GM15510 (cell line): ENCODE data around the gene XIAP.

ENCODE experiments used
- POLR2A ChIP-seq: IDR thresholded peaks from 3 replicates; pipeline ENCODE4 v1.6.1; 2011; ENCODE audit warnings: borderline replicate concordance; ENCODE audit not compliant: insufficient read length; ENCODE audit errors: extremely low read depth

The XIAP gene

GRCh38 chrX:123859846-123860838 is at the start of gene XIAP:
Gene XIAP, plus strand, starts transcription at chrX:123860053. Its CDS starts 25,610 bp downstream, at chrX:123885663.
- TF ChIP-seq POLR2A: peak; percentile 55

GRCh38 chrX:123814343-123814742 is 45.5 kb upstream of the XIAP start:
- no peak for TF ChIP-seq POLR2A

- no peak for TF ChIP-seq POLR2A
Observed at GRCh38 chrX:123817288-123817894, 42.5 kb upstream of the XIAP start.

- no peak for TF ChIP-seq POLR2A
Observed at GRCh38 chrX:123818243-123818642, 41.6 kb upstream of the XIAP start.

GRCh38 chrX:123822965-123823364 is 36.9 kb upstream of the XIAP start:
- TF ChIP-seq POLR2A: no peak

- no peak for TF ChIP-seq POLR2A
Observed at GRCh38 chrX:123830309-123830708, 29.5 kb upstream of the XIAP start.

- no peak for TF ChIP-seq POLR2A
Observed at GRCh38 chrX:123833387-123833786, 26.5 kb upstream of the XIAP start.

GRCh38 chrX:123834116-123834515 is 25.7 kb upstream of the XIAP start:
- no peak for TF ChIP-seq POLR2A

- TF ChIP-seq POLR2A: no peak
Observed at GRCh38 chrX:123835661-123836371, 24.0 kb upstream of the XIAP start.

GRCh38 chrX:123846577-123847038 is 13.2 kb upstream of the XIAP start:
- no peak for TF ChIP-seq POLR2A

- TF ChIP-seq POLR2A: no peak
Observed at GRCh38 chrX:123847056-123847455, 12.8 kb upstream of the XIAP start.

GRCh38 chrX:123849096-123849495 is 10.8 kb upstream of the XIAP start:
- TF ChIP-seq POLR2A: no peak

- TF ChIP-seq POLR2A: no peak
Observed at GRCh38 chrX:123851079-123851478, 8.8 kb upstream of the XIAP start.

- no peak for TF ChIP-seq POLR2A
Observed at GRCh38 chrX:123854329-123854728, 5.5 kb upstream of the XIAP start.

- no peak for TF ChIP-seq POLR2A
Observed at GRCh38 chrX:123859409-123859845, 426 bp upstream of the XIAP start.

GRCh38 chrX:123860983-123861382 is 1.1 kb downstream of the XIAP start:
- TF ChIP-seq POLR2A: no peak

- TF ChIP-seq POLR2A: no peak
Observed at GRCh38 chrX:123869488-123869887, 9.6 kb downstream of the XIAP start.
